Anterior cingulate cortex (tissue), 58 donors: ENCODE data around the gene IPMK.

Experiments
- DNase-seq, 58 donors: peaks; one replicate each; lab custom pipeline; 2025; lab: John Stamatoyannopoulos, UW

The IPMK gene

DNA sequence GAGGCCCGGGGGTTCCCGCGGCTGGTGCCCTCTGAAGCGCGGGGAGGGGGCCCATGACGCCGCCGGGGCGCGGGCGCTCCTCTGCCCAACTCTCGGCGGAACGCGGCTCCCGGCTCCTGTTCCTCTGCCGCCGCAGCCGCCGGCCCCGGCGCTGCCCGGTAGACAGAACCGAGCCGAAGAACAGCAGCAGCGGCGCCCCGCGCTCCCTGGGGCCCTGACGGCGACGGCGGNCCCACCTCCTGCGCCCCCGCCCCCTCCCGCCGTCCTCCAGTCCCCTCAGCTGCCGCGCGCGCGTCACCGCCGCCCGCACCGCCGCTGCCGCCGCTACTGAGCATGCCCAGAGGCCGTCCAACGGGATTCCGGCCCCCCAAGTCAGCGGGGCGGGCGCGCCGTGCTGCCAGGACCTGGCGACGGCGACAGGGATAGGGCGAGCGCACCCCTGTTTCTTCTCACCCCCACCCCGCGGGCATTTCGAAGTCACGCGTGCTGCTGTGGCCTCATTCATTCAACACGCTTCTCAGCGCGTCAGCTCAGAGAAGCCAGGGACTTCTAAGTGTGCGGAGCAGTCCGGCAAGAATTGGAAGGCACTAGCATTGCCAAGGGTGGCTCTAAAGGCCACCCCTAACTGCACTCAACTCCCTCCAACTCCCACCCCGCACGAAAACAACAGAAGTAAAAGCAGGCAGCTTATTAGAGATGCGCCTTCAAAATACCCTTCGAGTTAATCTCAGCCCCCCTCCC lies at the start of gene IPMK:
Gene IPMK (minus strand): TSS at position 182 of the 741 bp plus-strand sequence. CDS start 283 bp downstream, outside the sequence.
- DNase-seq, result peak; percentile 58 to 95 (median 92)

DNA sequence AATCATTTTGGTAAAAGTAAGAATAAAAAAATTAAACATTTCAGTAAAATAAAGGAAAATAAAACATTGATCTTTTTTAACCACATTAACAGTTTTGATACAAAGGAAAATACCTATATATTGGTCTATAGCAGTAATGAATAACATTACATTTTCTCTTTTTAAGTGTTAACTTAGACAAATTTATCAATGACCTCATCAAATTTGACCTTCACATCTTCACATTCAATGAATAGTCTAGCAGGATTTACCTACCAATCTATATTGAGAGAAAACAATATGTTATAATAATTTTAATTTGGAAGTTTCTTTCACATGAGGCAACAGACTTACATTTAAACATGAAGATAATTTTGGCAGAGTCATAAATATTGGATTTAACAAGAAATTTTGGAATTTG lies 49.2 kb upstream of the IPMK start:
- DNase-seq, result no peak

DNA sequence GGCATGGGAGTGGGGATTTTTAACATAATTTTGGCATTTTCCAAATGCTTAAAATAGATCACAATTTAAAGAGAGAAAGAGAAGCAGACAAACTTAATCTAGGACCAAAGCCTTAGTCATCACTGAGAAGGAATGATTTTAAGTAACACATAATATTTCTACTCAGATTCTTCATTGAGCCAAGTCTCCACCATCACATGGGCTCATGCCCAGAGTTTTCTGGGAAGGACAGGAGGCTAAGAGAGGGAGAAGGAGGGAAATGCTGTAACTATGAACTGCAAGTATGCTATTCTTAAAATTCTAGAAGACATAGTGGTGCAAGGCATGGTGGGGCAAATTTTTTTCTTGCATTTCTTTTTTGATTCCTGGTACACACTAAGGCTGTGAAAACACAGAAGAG lies 43.3 kb upstream of the IPMK start:
- DNase-seq, result no peak

DNA sequence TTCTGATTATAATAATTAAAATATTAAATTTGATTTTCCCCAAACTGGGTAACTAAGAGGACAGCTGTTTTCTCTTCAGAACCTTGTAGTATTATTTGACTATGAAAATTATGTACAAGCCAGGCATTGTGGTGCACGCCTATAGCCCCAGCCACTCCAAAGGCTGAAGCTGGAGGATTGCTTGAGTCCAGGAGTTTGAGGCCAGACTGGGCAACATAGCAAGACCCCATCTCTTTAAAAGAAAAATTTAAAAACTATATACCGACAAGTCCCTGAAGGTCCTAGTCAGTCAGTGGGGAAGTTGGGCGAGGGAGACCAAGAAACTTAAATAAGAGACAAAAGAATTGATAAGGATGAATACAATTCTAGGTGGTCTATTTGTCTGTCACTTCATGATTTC lies 40.0 kb upstream of the IPMK start:
- no peak for DNase-seq

DNA sequence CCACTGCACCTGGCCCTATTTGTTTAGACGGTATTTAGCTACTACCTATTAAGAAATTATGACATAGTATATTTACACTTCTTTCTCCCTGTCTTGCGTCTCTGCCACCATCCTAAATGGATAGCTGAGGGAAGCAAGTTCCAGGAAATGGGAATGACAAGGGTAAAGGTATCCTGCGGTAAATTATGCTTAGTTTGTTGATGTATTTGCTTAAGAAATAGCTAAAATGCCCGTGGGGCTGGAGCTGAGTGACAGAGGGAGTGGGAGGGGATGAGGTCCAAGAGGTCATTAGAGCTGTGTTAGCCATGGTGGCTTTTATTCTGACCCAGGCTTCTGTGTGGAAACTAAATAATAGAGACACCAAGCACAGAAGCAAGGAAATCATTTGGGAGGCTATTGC lies 38.1 kb upstream of the IPMK start:
- no peak for DNase-seq

DNA sequence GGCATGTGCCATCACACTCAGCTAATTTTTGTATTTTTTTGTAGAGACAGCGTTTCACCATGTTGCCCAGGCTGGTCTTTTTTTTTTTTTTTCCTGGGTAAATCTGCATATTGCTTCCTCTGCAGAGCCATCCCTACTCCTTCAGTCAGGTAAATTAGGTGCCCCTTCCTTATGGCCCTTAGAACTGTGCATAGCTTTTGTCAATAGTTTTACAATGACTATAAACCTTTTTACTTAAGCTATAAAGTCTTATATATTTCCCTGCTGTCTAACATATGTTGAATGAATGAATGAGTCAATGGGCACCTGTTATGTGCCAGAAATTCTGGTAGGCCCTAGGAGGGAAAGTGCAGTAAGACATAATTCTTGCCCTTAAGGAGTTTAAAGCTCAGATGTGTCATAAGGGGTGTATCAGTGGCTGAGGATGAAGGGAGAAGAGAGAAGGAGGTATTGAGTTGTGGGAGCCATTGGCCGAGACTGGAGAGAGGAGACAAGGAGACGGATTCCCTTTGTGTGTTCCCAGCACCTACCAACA lies 36.5 kb upstream of the IPMK start:
- DNase-seq, result no peak

DNA sequence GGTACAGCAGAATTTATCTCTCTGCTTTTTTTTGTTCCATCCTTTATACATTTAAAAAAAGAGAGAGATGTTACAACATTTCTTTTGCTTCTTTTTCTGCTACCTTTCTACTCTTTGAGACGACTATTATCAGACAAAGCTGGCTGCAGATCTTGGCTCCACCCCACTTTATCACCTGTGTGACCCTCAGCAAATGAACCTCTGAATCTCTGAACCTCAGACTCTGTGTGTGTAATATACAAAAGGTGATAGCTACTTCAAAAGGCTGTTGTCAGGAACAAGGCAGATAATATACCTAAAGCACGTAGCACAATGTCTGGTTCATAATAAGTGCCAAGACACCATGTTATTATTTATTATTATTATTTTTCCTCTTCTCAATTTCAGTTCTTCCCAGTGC lies 34.6 kb upstream of the IPMK start:
- DNase-seq, result no peak

DNA sequence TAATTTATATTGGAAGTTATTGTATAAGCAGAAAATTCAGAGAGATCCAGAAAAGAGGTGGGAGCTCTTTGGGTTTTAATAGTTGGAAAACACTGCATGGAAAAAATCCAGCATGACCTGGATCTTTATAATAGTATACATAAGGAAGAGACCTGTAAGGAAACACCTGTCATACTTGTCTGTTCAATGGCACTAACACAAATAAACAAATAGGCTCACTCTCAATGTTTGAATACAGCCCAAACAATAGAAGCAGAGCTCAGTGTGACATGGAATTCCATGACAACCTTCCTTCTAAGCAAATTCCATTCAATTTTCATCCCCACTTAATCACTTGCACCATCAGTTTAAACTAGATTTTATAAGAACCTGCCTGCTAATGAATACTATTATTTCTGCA lies 33.0 kb upstream of the IPMK start:
- no peak for DNase-seq

DNA sequence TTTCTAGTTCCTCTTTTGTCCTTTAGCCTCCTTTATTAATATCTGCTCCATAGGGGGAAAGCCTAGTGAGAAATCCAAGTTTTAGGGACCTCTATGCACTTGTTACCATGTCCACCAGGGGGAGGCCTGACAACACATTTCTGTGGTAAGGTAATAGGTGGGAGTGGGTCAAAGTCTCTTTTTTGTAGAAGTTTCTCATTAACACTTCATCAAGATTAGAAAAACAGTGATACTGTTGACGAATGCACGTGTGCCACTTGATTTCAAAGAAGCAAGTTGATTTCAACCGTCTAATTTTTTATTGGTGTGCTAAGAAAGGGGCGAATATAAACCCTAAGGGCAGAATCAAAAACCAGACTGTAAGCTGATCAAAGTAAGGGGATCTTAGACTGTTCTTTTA lies 31.9 kb upstream of the IPMK start:
- DNase-seq, result peak in 23 of 58 donors; percentile 1 to 50 (median 7)

DNA sequence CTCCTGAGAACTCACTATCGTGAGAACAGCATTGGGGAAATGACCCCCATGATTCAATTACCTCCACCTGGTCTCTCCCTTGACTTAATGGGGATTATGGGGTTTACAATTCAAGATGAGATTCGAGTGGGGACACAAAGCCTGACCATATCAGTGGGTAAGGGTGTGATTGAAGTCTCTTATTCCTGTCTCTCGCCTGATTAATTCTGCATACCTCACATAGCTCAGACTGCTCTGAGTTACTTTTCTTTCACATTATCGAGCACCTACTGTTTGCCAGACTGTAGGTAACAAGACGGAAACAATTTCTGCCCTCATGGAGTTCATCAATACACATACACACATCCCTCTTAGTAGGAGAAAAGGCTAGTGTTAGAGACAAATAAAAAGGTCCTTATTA lies 26.3 kb upstream of the IPMK start:
- DNase-seq, result no peak

DNA sequence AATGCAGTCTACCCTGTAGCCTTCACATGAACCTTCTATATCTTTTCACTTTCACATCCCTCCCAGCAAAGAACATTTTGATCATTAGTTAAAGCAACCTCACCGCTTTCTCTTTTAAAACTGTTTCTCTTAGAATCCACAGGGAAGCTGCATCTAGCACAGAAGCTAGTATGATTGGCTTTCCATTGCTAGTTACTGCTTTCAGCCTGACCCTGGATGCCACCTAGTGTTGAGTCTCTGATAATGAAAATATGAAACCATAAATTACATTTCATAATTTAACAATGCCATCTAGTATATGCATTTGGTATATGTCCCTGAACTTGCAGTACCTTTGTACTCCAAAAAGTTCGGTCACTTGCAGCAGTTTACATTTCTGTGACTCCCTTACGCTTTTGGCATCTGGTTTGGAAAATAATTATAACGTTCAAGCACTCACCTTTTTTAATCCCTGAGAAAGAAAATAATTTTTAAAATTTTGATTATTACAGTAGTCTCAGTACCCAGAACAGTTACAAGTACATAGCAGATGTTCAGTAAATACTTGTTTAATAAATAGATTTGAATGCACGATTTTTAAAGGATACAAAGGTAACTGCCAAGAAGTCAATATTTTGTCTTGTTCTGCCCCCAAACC lies 24.0 kb upstream of the IPMK start:
- DNase-seq, result peak in 5 of 58 donors; percentile 0 to 36 (median 1)

DNA sequence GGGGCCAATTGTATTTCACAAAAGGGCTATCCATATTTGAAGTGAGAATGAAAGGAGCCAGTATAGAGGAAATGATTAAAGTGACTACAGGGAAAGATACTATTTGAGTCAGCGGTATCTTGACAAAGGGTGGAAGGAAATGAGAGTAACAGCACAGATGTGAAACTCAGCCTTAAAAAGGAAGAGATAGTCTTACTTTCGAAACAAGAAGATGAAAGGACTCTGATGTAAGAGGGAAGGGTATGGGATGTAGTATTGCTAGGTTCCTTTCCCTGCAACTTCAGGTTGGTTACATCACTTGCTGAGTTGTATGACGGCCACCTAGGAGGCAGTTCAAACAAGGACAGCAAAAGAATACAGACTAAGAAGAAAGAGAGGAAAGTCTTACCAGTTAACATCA lies 14.9 kb upstream of the IPMK start:
- DNase-seq, result no peak

DNA sequence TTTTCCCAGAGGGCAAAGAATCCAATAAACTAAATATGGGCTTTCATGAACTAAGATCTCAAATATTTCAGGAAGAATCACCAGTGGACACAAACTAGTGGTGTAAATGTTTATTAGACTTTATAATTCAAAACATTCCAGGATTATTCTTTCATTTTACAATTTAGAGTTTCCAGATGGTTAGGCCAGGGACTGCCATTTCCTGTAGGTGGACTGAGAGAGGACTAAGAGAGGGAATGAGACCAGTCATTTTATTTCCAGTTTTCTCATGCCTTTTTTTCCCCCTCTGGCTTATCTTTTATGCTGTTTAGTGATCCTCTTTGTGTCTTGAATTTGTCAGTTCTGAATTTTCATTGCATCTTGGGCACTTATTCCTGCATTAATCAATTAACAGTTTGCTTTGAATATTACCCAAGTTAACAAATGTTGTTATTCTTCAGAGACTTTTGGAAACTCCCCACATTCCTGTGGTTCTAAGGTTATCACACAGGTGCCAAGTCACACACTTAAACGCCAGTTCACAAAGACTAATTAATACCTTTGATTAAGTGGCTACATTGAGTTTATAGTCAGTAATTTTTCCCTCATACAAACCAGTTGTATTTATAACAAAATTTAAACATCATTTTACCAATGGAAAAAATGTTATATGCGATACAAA lies 13.5 kb upstream of the IPMK start:
- DNase-seq, result no peak

DNA sequence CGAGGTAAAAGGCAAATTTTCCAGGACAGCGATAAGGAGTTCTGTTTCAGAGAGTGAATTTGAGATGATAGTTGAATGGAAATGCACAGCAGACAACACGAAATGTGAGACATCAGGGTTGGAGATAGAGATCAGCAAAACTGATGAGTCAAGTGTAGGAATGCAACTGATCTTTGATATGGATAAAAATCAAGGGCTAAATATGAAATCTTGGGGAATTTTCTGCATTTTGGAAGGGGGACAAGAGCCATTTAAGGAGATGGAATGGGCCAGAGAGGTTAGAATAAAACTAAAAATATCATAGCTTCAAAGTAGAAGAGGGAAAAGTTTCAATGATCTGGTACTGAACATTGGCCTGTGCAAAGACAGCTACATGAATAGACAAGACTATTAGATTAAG lies 12.8 kb upstream of the IPMK start:
- no peak for DNase-seq

DNA sequence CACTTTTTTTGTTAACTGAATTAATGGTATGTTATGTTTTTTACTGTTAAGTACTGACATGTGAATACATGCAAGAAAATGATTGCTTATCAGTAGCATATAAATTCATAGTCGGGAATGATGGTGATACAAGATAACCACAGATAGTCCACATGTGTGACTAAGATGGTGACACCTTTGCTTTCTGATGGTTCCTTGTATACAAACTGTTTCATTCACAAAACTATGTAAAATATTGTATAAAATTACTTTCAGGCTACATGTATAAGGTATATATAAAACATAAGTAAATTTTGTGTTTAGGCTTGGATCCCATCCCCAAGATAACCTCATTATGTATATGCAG lies 11.2 kb upstream of the IPMK start:
- DNase-seq, result no peak

DNA sequence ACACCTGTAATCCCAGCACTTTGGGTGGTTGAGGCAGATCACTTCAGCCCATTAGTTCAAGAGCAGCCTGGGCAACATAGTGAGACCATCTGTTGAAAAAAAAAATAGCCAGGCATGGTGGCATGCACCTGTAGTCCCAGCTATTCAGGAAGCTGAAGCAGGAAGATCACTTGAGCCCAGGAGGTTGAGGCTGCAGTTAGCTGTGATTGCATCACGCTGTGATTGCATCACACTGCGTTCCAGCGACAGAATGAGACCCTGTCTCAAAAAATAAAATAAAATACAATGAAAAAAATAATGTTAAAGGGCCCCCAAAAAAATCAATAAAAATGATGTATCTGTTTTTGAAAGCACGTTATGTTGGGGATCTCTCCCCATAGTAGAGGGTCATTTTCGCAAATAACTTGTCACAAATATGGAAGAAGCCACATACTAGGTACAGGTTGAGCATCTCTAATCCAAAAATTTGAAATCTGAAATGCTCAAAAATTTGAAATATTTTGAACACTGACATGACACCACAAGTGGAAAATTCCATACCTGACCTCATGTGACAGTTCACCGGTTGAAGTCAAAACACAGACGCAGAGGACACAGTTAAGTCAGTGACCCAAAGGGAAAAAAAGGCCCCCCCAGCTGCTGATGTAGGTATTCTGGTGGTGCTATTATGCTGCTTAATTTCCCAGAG lies 10.7 kb upstream of the IPMK start:
- DNase-seq, result no peak

DNA sequence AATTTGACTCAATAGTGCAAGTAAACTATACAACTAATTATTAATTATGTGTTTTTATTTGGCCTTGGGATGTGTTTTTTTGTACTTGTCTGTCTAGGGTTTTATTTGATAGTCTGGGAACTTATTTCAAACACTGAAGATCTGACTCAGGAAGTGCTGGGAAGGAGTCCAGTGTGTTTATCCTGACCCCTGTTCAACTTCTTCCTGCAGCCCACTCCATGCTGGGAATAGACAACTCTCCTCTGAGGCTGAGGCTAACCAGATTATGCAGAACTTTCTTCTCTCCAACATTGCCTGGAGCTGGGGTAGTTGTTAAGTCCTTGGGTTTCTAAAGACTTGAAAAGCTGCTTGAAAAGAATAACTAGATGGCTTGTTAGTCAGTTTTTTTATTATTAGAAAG lies 8.2 kb upstream of the IPMK start:
- DNase-seq, result no peak

DNA sequence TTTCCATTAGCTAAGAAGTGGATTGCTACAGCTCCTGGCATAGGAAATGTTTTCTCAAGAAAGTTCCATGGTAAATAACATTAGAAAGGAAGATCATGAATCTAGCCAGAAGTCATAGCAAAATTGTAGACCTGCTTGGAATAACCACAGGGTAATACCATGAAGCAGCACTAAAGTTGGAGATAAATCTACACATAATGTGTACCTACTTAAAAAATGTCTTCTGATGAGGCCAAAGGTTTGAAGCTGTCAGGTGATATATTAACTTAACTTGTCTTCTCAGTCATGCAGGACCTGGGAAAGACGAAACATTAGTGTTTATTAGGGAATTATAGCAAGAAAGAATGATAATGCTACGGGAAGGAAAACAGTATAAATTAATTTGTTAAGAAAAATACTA lies 7.6 kb upstream of the IPMK start:
- no peak for DNase-seq

DNA sequence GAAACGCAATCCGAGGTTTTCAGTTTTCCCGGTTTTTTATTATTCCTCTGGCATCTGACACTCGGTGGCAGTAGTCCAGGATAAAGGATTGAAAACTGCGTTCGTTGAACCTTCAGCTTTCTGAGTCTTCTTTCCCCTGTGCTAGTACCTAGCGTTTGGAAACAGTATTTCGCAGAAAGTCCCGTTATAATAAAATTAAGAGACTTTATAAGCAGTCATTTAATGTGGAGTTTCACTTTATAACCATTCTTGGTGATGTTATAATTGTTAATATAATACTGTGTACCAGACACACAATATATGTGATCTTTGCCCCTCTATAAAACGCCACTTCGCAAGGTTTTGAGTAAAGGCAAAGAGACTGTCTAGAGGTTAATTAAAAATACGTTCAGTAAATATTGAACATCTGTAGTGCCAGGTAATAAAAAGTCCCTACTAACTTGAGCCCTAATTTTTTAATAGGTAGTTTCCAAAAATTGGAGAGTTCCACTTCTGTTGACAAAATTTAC lies 2.1 kb upstream of the IPMK start:
- peak in 1 of 58 donors; percentile 41 for DNase-seq

DNA sequence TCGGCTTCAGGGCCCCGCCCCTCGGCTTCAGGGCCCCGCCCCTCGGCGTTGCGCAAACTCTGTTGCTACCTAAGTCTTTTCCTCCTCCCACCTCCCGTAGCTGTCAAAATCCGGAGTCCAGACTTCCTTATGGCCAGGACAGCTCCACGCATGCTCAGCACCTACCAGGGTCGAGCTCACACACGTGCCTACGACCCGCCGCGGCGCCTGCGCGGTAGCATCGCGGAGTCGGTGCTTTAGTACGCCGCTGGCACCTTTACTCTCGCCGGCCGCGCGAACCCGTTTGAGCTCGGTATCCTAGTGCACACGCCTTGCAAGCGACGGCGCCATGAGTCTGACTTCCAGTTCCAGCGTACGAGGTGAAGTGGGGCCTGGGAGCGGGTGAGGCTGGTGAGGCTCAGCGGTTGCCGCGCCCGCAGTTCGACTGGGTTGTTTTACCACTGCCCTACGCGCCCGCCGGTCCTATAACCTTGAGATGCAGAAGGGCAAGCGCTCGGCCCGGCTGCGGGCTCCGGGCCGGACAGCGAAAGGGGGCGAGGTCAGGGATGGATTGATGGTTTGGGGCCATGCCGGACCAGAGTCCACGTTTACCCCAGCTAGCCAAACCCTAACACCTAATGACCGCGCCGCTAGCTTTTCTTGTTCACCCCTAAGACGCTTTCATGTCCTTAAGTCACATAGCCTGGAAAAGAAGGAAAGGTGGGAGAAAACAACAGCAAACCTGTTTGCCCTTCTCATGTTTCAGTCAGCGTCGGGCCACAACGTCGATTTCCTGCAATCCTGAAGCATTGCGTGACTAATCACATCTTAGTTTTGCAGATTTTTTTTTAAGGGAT lies 1.5 kb upstream of the IPMK start, which contains the start of gene CISD1:
Gene CISD1 (plus strand): TSS at position 217 of the 836 bp plus-strand sequence. CDS start 112 bp downstream, at position 329.
- DNase-seq, result peak; percentile 61 to 97 (median 93)
